HG02678 (cell line): ENCODE data around the gene PSPC1.

ENCODE experiments used
- ATAC-seq: cut with Tn5 transposase; IDR thresholded peaks from one replicate; pipeline ENCODE4 v1.9.1; 2021; ENCODE audit warnings: mild to moderate bottlenecking, moderate library complexity; ENCODE audit not compliant: unreplicated experiment

Gene PSPC1

GRCh38 chr13:19676168-19676567, 106.6 kb downstream of the PSPC1 start:
- ATAC-seq, result no peak

- no peak for ATAC-seq
Observed at GRCh38 chr13:19674898-19675297, 107.8 kb downstream of the PSPC1 start.

- no peak for ATAC-seq
Observed at GRCh38 chr13:19673473-19674430, 109.0 kb downstream of the PSPC1 start.

- no peak for ATAC-seq
Observed at GRCh38 chr13:19672990-19673389, 109.8 kb downstream of the PSPC1 start.

- ATAC-seq, result no peak
Observed at GRCh38 chr13:19670147-19670546, 112.6 kb downstream of the PSPC1 start.

- no peak for ATAC-seq
Observed at GRCh38 chr13:19668778-19669177, 114.0 kb downstream of the PSPC1 start.

- ATAC-seq, result no peak
Observed at GRCh38 chr13:19665427-19665859, 117.3 kb downstream of the PSPC1 start.

- ATAC-seq, result no peak
Observed at GRCh38 chr13:19664481-19665230, 118.1 kb downstream of the PSPC1 start.

GRCh38 chr13:19663416-19663979, 119.2 kb downstream of the PSPC1 start:
- no peak for ATAC-seq

- ATAC-seq, result no peak
Observed at GRCh38 chr13:19661561-19661960, 121.2 kb downstream of the PSPC1 start.

- no peak for ATAC-seq
Observed at GRCh38 chr13:19661126-19661525, 121.6 kb downstream of the PSPC1 start.

GRCh38 chr13:19658831-19659230, 123.9 kb downstream of the PSPC1 start:
- ATAC-seq, result no peak

GRCh38 chr13:19657872-19658591, 124.7 kb downstream of the PSPC1 start:
- ATAC-seq, result no peak
